Astrocyte (in vitro differentiated cells and primary cell): ENCODE data around the gene VWCE. TPM values are rescaled to one million over a fixed set of nuclear protein-coding genes. Genes with fewer than 3 reads are reported as not detected.

Experiments used
- DNase-seq: peaks from one replicate; pipeline ENCODE4 v3.0.0-alpha.2; 2010; ENCODE audit warnings: low read depth
- FAIRE-seq: peaks from 2 replicates; lab custom pipeline; 2011; peaks lifted over from hg19 to GRCh38; lab: Jason Lieb, UNC
- H2AFZ ChIP-seq: 2 replicates; pipeline ENCODE4 v1.6.0; 2012; ENCODE audit warnings: low read depth, low read length, inconsistent platforms
- H3K27ac ChIP-seq: 2 replicates; pipeline ENCODE4 v1.5.1; 2011; ENCODE audit warnings: low read depth, low read length, inconsistent platforms
- H3K27me3 ChIP-seq: 2 replicates; pipeline ENCODE4 v1.6.0; 2011; ENCODE audit warnings: low read length, inconsistent platforms; ENCODE audit not compliant: insufficient read depth
- H3K36me3 ChIP-seq: 2 replicates; pipeline ENCODE4 v1.5.1; 2011; ENCODE audit warnings: low read length, inconsistent platforms; ENCODE audit not compliant: insufficient read depth
- H3K4me1 ChIP-seq: 2 replicates; pipeline ENCODE4 v1.5.1; 2011; ENCODE audit warnings: low read length, inconsistent platforms; ENCODE audit not compliant: insufficient read depth
- H3K4me2 ChIP-seq: 2 replicates; pipeline ENCODE4 v1.6.0; 2012; ENCODE audit warnings: low read length, inconsistent platforms
- H3K4me3 ChIP-seq: 2 replicates; pipeline ENCODE4 v1.5.1; 2011; ENCODE audit warnings: low read depth, mild to moderate bottlenecking, low read length, inconsistent platforms; ENCODE audit not compliant: insufficient read depth
- H3K79me2 ChIP-seq: 2 replicates; pipeline ENCODE4 v1.6.0; 2012; ENCODE audit warnings: mild to moderate bottlenecking, low read length, inconsistent platforms; ENCODE audit not compliant: insufficient read depth
- H3K9ac ChIP-seq: 2 replicates; pipeline ENCODE4 v1.6.0; 2012; ENCODE audit warnings: mild to moderate bottlenecking, low read length, inconsistent platforms
- H3K9me3 ChIP-seq: 2 replicates; pipeline ENCODE4 v1.5.1; 2012; ENCODE audit warnings: low read depth, mild to moderate bottlenecking, low read length, inconsistent platforms; ENCODE audit not compliant: insufficient read depth
- H4K20me1 ChIP-seq: 2 replicates; pipeline ENCODE4 v1.6.0; 2012; ENCODE audit warnings: low read length, inconsistent platforms; ENCODE audit not compliant: insufficient read depth
- H3K27ac Mint-ChIP-seq: one replicate; pipeline ENCODE4 v1.8.0; 2021; ENCODE audit warnings: mild to moderate bottlenecking, mixed read lengths; ENCODE audit not compliant: unreplicated experiment
- H3K27me3 Mint-ChIP-seq: one replicate; pipeline ENCODE4 v1.8.0; 2021; ENCODE audit warnings: low read depth, mixed read lengths; ENCODE audit not compliant: unreplicated experiment
- H3K36me3 Mint-ChIP-seq: one replicate; pipeline ENCODE4 v1.8.0; 2021; ENCODE audit warnings: low read depth, mixed read lengths; ENCODE audit not compliant: unreplicated experiment
- H3K4me1 Mint-ChIP-seq: one replicate; pipeline ENCODE4 v1.8.0; 2021; ENCODE audit warnings: low read depth, mixed read lengths; ENCODE audit not compliant: unreplicated experiment
- H3K4me3 Mint-ChIP-seq: one replicate; pipeline ENCODE4 v1.8.0; 2021; ENCODE audit warnings: mild to moderate bottlenecking, moderate library complexity, mixed read lengths; ENCODE audit not compliant: unreplicated experiment
- H3K9me3 Mint-ChIP-seq: one replicate; pipeline ENCODE4 v1.8.0; 2021; ENCODE audit warnings: mild to moderate bottlenecking, mixed read lengths; ENCODE audit not compliant: unreplicated experiment
- EZH2 ChIP-seq: IDR thresholded peaks from 2 replicates; pipeline ENCODE4 v1.6.1; 2012; ENCODE audit warnings: mild to moderate bottlenecking, low read length, inconsistent platforms; ENCODE audit not compliant: insufficient read depth
- total RNA-seq: library from RNA; stranded (reverse); gene quantifications from 2 replicates; pipeline ENCODE4 v1.2.1, GENCODE V29; 2021
- TF ChIP-seq, protein P1 (sequence below): IDR thresholded peaks from 2 replicates; pipeline ENCODE4 v1.5.1; 2011; ENCODE audit warnings: low read depth, mild to moderate bottlenecking, inconsistent platforms, low read length, moderate library complexity; ENCODE audit not compliant: insufficient read depth

Gene VWCE
- total RNA-seq, 1 donor from 2014 or later = 17.7 TPM

- Histone ChIP-seq H3K27ac (no peak overlapping the region), H3K9me3 (no peaks in the 10 kb centered on the region), H4K20me1 (no peaks in the 10 kb centered on the region), H3K27me3 (no peaks in the 10 kb centered on the region), H3K4me3 (no peak overlapping the region), H3K4me1 (no peaks in the 10 kb centered on the region), H3K36me3 (no peaks in the 10 kb centered on the region), H3K9ac (no peak overlapping the region), H3K4me2 (no peak overlapping the region), H2AFZ (no peak overlapping the region), H3K79me2 (no peaks in the 10 kb centered on the region)
- DNase-seq (no peak), FAIRE-seq (no peak)
- H3K36me3 Mint-ChIP-seq = peaks cover 10% of the 10 kb centered on the region
- H3K9me3 Mint-ChIP-seq = no peaks in the 10 kb centered on the region
- TF ChIP-seq EZH2 = no peak
- TF ChIP-seq, protein P1, sequence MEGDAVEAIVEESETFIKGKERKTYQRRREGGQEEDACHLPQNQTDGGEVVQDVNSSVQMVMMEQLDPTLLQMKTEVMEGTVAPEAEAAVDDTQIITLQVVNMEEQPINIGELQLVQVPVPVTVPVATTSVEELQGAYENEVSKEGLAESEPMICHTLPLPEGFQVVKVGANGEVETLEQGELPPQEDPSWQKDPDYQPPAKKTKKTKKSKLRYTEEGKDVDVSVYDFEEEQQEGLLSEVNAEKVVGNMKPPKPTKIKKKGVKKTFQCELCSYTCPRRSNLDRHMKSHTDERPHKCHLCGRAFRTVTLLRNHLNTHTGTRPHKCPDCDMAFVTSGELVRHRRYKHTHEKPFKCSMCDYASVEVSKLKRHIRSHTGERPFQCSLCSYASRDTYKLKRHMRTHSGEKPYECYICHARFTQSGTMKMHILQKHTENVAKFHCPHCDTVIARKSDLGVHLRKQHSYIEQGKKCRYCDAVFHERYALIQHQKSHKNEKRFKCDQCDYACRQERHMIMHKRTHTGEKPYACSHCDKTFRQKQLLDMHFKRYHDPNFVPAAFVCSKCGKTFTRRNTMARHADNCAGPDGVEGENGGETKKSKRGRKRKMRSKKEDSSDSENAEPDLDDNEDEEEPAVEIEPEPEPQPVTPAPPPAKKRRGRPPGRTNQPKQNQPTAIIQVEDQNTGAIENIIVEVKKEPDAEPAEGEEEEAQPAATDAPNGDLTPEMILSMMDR = no peak
- no peak overlapping the region for H3K27ac Mint-ChIP-seq
- peaks cover 2% of the 10 kb centered on the region for H3K27me3 Mint-ChIP-seq
- H3K4me1 Mint-ChIP-seq = peaks cover 3% of the 10 kb centered on the region
- no peak overlapping the region for H3K4me3 Mint-ChIP-seq
These were observed 29.8 kb downstream of the VWCE start for GRCh38 chr11:61265357-61265756.

DNA sequence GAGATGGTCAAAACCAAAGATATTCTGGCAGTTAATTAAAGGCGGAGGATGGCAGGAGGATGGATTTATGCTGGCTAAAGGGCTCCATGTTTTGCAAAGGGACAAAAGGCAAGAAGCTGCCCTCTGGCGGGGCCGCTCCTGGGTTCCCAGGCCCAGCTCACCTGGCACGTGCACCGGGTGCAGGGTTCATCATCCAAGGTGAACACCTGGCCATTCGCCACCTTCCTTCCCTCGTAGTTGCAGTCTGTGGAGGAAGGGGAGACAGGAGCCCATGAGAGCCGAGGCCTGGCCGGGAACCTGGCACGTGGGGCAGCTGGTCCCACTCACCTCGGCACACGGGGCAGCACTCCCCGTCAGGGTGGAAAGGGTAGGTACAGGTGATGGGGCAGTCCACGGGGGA lies 30.3 kb downstream of the VWCE start:
- no peaks in the 10 kb centered on the region for H3K9me3 Mint-ChIP-seq
- Histone ChIP-seq H3K27me3 (no peaks in the 10 kb centered on the region), H3K79me2 (no peaks in the 10 kb centered on the region), H3K27ac (no peak overlapping the region), H3K9me3 (no peaks in the 10 kb centered on the region), H3K36me3 (no peaks in the 10 kb centered on the region), H3K9ac (no peak overlapping the region), H2AFZ (no peak overlapping the region), H3K4me2 (no peak overlapping the region), H4K20me1 (no peaks in the 10 kb centered on the region), H3K4me3 (no peak overlapping the region), H3K4me1 (no peaks in the 10 kb centered on the region)
- DNase-seq (no peak), FAIRE-seq (no peak)
- no peak overlapping the region for H3K27ac Mint-ChIP-seq
- no peak for TF ChIP-seq EZH2
- TF ChIP-seq, protein P1 = no peak
- H3K4me1 Mint-ChIP-seq = peaks cover 3% of the 10 kb centered on the region
- H3K36me3 Mint-ChIP-seq = peaks cover 9% of the 10 kb centered on the region
- H3K27me3 Mint-ChIP-seq = peaks cover 2% of the 10 kb centered on the region
- no peak overlapping the region for H3K4me3 Mint-ChIP-seq

DNA sequence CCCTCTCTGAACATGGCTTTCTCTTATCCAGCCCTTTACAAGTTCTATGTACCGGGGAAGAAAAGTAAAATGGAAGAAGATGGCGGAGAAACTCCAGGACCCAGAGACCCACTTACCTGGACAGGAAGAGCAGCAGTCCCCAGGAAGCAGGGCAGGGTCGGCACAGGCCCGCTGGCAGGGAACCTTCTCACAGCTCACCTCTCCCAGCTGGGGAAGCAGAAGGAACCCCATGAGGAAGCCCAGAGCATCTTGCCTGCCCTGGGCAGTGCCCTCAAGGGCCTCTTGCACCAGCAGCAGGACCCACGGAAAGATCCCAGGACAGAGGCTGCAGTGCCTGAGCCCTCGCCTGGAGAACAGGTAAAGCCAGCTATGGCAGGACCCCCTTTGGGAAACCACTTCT lies 30.7 kb downstream of the VWCE start:
- Mint-ChIP-seq H3K4me3 (no peak overlapping the region), H3K4me1 (peaks cover 3% of the 10 kb centered on the region), H3K27ac (no peak overlapping the region), H3K9me3 (no peaks in the 10 kb centered on the region), H3K36me3 (peaks cover 13% of the 10 kb centered on the region), H3K27me3 (peaks cover 2% of the 10 kb centered on the region)
- Histone ChIP-seq H3K27ac (no peak overlapping the region), H3K27me3 (no peaks in the 10 kb centered on the region), H2AFZ (no peak overlapping the region), H3K36me3 (no peaks in the 10 kb centered on the region), H3K9me3 (no peaks in the 10 kb centered on the region), H3K9ac (no peak overlapping the region), H3K4me2 (no peak overlapping the region), H4K20me1 (no peaks in the 10 kb centered on the region), H3K4me1 (no peaks in the 10 kb centered on the region), H3K4me3 (no peak overlapping the region), H3K79me2 (no peaks in the 10 kb centered on the region)
- DNase-seq = no peak
- TF ChIP-seq EZH2 = no peak
- TF ChIP-seq, protein P1 = no peak
- FAIRE-seq = no peak
